Upper lobe of left lung (tissue), 6 donors: ENCODE data around the gene CKAP4. TPM values are rescaled to one million over a fixed set of nuclear protein-coding genes. Genes with fewer than 3 reads are reported as not detected.

Source experiments
- ATAC-seq, 2 donors: fragments of 200-7000 bp; cut with Tn5 transposase; one replicate each; pipeline ENCODE4 v1.9.1; 2022; ENCODE audit warnings: mild to moderate bottlenecking in 2 of 2, moderate library complexity in 2 of 2; ENCODE audit not compliant: low FRiP score in 2 of 2
- DNase-seq, 2 donors: peaks; one replicate each; pipeline ENCODE4 v3.0.0-alpha.2; 2019 to 2020
- H3K27ac ChIP-seq, 4 donors: fragments of 200-600 bp; sonication (generic); one replicate each; pipeline ENCODE4 v1.5.1; 2016 to 2019
- H3K27me3 ChIP-seq, 4 donors: fragments of 200-600 bp; sonication (generic); one replicate each; pipeline ENCODE4 v1.5.1; 2017 to 2019
- H3K36me3 ChIP-seq, 4 donors: fragments of 200-600 bp; sonication (generic); one replicate each; pipeline ENCODE4 v1.5.1; 2016 to 2019
- H3K4me1 ChIP-seq, 4 donors: fragments of 200-600 bp; sonication (generic); one replicate each; pipeline ENCODE4 v1.5.1; 2018 to 2019
- H3K4me3 ChIP-seq, 4 donors: fragments of 200-600 bp; sonication (generic); one replicate each; pipeline ENCODE4 v1.5.1; 2017 to 2019; ENCODE audit warnings: mild to moderate bottlenecking in 2 of 4, moderate library complexity in 1 of 4
- H3K9me3 ChIP-seq, 4 donors: fragments of 200-600 bp; sonication (generic); one replicate each; pipeline ENCODE4 v1.5.1; 2018 to 2019
- EP300 ChIP-seq, 4 donors: sonication (generic); formaldehyde crosslinking; IDR thresholded peaks; one replicate each; pipeline ENCODE4 v1.5.1; 2017; ENCODE audit warnings: antibody characterized with exemption in 4 of 4, control low read depth in 2 of 4
- POLR2A ChIP-seq, 4 donors: fragments of 450-650 bp; IDR thresholded peaks; one replicate each; pipeline ENCODE4 v1.5.1; 2016 to 2017; ENCODE audit warnings: antibody characterized with exemption in 4 of 4, mild to moderate bottlenecking in 2 of 4
- POLR2AphosphoS5 ChIP-seq, 2 donors: sonication (generic); formaldehyde crosslinking; IDR thresholded peaks; one replicate each; pipeline ENCODE4 v1.5.1; 2017; ENCODE audit warnings: antibody characterized with exemption in 2 of 2
- WGBS, 2 donors: methylation state at CpG; one replicate each; pipeline ENCODE4 v1.1.5; 2017 to 2018; 5-methylcytosine and 5-hydroxymethylcytosine counted together
- total RNA-seq, 6 donors: library from RNA; depleted of rRNA in 4 of 6; stranded (reverse); fragments of >200 nt in 4 of 6; gene quantifications; one replicate each; pipeline versions ENCODE4 v1.1.0 to v1.2.1, GENCODE V29; 2016 to 2021
- TF ChIP-seq, protein P1 (sequence below), 6 experiments: fragments of 450-650 bp in 4 of 6; fragments of 200-600 bp in 2 of 6; sonication (generic) in 2 of 6; IDR thresholded peaks; one replicate each; pipeline ENCODE4 v1.5.1; 2016 to 2019; ENCODE audit warnings: antibody characterized with exemption in 6 of 6
- donor health status: DM: no; HTN: no; CAD: no; lungs with moderate emphysema.
- donor health status: DM: no; HTN: yes; CAD: no; lungs with severe emphysema.

CKAP4 gene
- total RNA-seq, 6 donors from 2014 or later: 16.8 to 70.8 (median 44.5) TPM

DNA sequence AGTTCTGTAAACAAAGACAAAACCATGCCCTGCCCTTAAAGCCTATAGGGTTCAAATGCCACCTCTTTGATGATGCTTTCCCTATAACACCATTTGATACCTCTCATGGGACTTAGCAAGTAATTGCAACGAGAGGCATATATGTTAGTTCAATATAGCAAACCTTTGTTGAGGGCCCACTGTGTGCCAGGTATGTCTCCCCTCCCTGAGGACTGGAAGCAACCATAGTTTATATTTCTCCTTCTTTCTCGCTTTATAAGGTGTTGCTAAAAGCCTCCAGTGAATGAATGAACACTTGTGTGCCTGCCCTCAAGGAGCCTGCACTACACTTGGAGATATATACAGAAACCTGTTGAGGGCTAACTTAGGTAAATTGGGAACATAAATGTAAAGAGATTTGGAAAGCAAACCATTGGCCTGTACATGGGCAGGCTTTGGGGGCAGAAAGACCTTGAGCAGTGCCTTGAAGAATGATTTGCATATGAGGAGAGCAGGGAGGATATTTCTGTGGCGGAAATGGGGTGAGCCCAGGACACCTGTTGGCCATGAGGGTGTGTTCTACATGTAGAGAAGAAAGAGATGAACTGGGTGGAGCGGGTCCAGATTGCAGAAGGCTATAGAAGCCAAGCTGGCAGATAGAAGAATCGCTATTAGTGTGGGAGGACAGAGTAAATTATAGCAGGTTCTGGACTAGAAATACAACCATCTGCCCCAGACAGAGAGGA lies 1.8 kb upstream of the CKAP4 start:
- Histone ChIP-seq H3K27me3 (no peaks in the 10 kb centered on the region), H3K4me3 (no peak overlapping the region), H3K27ac (peak overlapping the region; percentile 98 to 99 (median 98)), H3K9me3 (no peaks in the 10 kb centered on the region), H3K4me1 (peaks cover 21 to 31% (median 27%) of the 10 kb centered on the region in 4 donors), H3K36me3 (no peaks in the 10 kb centered on the region)
- WGBS, 2 donors: 85 to 88% methylated on average over 5 of the region's 5 CpGs
- DNase-seq (no peak), ATAC-seq (no peak)
- no peak for TF ChIP-seq POLR2AphosphoS5 (IDR thresholded peaks at IDR 0.05)

GRCh38 chr12:106248846-106249371 lies 1.1 kb upstream of the CKAP4 start:
- peak; percentile 1 to 21 for ATAC-seq
- peak in 1 of 2 donors; percentile 64 for DNase-seq

DNA sequence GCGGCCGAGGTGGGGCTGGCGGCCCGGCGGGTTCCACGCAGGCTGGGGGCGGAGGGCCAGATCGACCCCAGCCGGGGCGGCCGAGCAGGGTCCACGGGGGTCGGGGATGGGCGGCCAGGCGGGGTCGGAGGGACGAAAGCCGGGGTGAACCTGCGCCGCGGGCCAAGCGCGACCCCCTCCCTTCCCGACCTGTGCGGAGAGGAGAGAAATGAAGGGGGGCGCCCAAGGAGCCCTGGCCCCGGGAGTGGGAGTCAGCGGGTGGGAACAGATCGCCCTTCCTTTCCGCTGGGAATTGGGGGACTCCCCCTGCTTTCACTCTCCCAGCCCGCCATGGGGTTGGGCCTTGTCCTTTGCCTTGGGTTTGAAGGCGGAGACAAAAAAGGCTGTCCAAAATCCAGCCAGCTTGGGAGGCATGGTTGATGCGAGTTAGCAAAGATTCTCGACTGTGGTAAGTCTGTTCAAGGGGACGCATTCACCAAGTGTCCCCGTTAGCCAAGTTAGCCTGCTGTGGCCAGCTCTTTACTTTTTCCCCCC lies 559 bp upstream of the CKAP4 start:
- H3K27ac ChIP-seq: peak overlapping the region; percentile 98 to 99 (median 98)
- H3K4me3 ChIP-seq: peak overlapping the region; percentile 48 to 92 (median 77)
- peaks cover 0 to 3% (median 0%) of the 10 kb centered on the region in 4 donors for H3K36me3 ChIP-seq
- DNase-seq (peak in 1 of 2 donors; percentile 60), ATAC-seq (peak; percentile 28 to 67)
- H3K9me3 ChIP-seq: no peaks in the 10 kb centered on the region
- H3K27me3 ChIP-seq: no peaks in the 10 kb centered on the region
- 0 to 4% methylated on average over 4 to 30 of the region's 36 CpGs for WGBS, 2 donors
- peak in 1 of 4 donors; percentile 42 for TF ChIP-seq POLR2A (IDR thresholded peaks at IDR 0.05)
- TF ChIP-seq, protein P1, sequence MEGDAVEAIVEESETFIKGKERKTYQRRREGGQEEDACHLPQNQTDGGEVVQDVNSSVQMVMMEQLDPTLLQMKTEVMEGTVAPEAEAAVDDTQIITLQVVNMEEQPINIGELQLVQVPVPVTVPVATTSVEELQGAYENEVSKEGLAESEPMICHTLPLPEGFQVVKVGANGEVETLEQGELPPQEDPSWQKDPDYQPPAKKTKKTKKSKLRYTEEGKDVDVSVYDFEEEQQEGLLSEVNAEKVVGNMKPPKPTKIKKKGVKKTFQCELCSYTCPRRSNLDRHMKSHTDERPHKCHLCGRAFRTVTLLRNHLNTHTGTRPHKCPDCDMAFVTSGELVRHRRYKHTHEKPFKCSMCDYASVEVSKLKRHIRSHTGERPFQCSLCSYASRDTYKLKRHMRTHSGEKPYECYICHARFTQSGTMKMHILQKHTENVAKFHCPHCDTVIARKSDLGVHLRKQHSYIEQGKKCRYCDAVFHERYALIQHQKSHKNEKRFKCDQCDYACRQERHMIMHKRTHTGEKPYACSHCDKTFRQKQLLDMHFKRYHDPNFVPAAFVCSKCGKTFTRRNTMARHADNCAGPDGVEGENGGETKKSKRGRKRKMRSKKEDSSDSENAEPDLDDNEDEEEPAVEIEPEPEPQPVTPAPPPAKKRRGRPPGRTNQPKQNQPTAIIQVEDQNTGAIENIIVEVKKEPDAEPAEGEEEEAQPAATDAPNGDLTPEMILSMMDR (IDR thresholded peaks at IDR 0.05): no peak
- H3K4me1 ChIP-seq: peaks cover 21 to 32% (median 31%) of the 10 kb centered on the region in 4 donors

More at GRCh38 chr12:106248846-106249371, 1.1 kb upstream of the CKAP4 start:
- Histone ChIP-seq H3K27me3 (no peaks in the 10 kb centered on the region), H3K36me3 (peaks cover 0 to 2% (median 0%) of the 10 kb centered on the region in 4 donors), H3K9me3 (no peaks in the 10 kb centered on the region), H3K4me3 (peak overlapping the region in 3 of 4 donors; percentile 71 to 92 (median 83)), H3K4me1 (peaks cover 21 to 31% (median 29%) of the 10 kb centered on the region in 4 donors), H3K27ac (peak overlapping the region; percentile 98 to 99 (median 98))
- WGBS, 2 donors: 19 to 22% methylated on average over 11 to 12 of the region's 12 CpGs
- TF ChIP-seq, protein P1 (IDR thresholded peaks at IDR 0.05): no peak
- TF ChIP-seq POLR2AphosphoS5 (IDR thresholded peaks at IDR 0.05) (no peak), POLR2A (IDR thresholded peaks at IDR 0.05) (no peak), EP300 (IDR thresholded peaks at IDR 0.05) (no peak)

DNA sequence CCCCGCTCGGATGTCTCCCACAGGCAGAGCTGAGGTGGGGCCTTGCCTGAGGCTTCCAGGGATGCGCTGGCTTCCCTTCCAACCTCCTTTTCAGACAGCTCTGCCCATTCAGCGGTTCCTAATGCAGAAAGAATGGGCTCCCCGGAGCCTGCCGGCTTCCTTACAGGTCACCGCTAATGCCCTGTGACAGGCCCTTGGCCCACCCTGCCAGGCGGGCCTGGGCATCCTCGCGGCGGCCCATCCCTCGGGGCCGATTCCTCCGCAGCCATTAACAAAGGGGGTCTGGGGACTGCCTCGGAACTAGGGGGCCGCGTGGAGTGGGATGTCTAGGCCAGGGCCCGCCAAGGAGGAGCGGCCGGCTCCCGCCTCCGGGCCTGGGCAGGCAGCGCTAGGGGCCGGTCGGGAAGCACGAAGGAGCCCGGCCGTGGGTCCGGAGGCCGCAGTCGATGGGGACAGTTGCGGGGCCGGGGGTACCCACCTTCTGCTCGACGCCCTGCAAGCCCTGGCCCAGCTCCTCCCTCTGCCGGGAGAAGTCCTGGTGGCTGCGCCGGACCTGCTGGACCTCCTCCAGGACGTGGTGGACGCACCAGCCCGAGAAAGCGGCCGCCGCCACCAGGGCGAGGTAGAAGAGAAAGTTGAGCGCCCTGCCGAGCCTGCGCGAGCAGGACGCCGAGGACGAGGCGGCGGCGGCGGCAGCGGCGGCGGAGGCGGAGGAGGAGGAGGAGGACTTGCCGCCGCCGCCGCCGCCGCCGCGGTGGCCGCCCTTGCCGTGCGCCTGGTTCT lies 738 bp downstream of the CKAP4 start:
- peak overlapping the region; percentile 98 to 99 (median 98) for H3K27ac ChIP-seq
- no peaks in the 10 kb centered on the region for H3K27me3 ChIP-seq
- peak overlapping the region; percentile 49 to 92 (median 77) for H3K4me3 ChIP-seq
- H3K9me3 ChIP-seq: no peaks in the 10 kb centered on the region
- ATAC-seq: peak; percentile 23 to 52
- WGBS, 2 donors: 3 to 8% methylated on average over 13 to 32 of the region's 71 CpGs
- peaks cover 21 to 33% (median 31%) of the 10 kb centered on the region in 4 donors for H3K4me1 ChIP-seq
- peaks cover 0 to 10% (median 2%) of the 10 kb centered on the region in 4 donors for H3K36me3 ChIP-seq
- no peak for TF ChIP-seq EP300 (IDR thresholded peaks at IDR 0.05)
- TF ChIP-seq, protein P1 (IDR thresholded peaks at IDR 0.05): peak in 3 of 6 experiments; percentile 7 to 38 (median 9)
- DNase-seq: peak; percentile 50 to 94

GRCh38 chr12:106245767-106246166 lies 2.1 kb downstream of the CKAP4 start:
- TF ChIP-seq, protein P1 (IDR thresholded peaks at IDR 0.05): no peak
- TF ChIP-seq POLR2A (IDR thresholded peaks at IDR 0.05) (peak in 1 of 4 donors; percentile 39), POLR2AphosphoS5 (IDR thresholded peaks at IDR 0.05) (peak; percentile 37 to 67), EP300 (IDR thresholded peaks at IDR 0.05) (peak in 2 of 4 donors; percentile 45 to 63)
- H3K36me3 ChIP-seq: peaks cover 0 to 10% (median 2%) of the 10 kb centered on the region in 4 donors
- no peaks in the 10 kb centered on the region for H3K9me3 ChIP-seq
- H3K27me3 ChIP-seq: no peaks in the 10 kb centered on the region
- DNase-seq (peak; percentile 81 to 91), ATAC-seq (peak; percentile 22 to 77)
- H3K4me1 ChIP-seq: peaks cover 21 to 33% (median 31%) of the 10 kb centered on the region in 4 donors
- 47 to 66% methylated on average over 12 of the region's 12 CpGs for WGBS, 2 donors
- peak overlapping the region; percentile 98 to 99 (median 98) for H3K27ac ChIP-seq
- peak overlapping the region in 3 of 4 donors; percentile 71 to 92 (median 83) for H3K4me3 ChIP-seq
